ENCODE results near the gene LIMK2. TPM values are rescaled to one million over a fixed set of nuclear protein-coding genes. Genes with fewer than 3 reads are reported as not detected.

Gene LIMK2
- total RNA-seq, 1 experiment from 2014 or later: 24.2 TPM

GRCh38 chr22:31279327-31279669 is 67.2 kb downstream of the LIMK2 start:
- H3K36me3 ChIP-seq (replicated peaks; ENCODE audit: control insufficient read depth, insufficient read depth, low read length): peaks cover 12% of the 10 kb centered on the region
- no peak overlapping the region for H3K4me3 ChIP-seq (ENCODE audit: insufficient read depth, low read depth, low read length)
- no peak for DNase-seq
- H3K27me3 ChIP-seq (ENCODE audit: control insufficient read depth, insufficient read depth, low read length): no peaks in the 10 kb centered on the region

DNA sequence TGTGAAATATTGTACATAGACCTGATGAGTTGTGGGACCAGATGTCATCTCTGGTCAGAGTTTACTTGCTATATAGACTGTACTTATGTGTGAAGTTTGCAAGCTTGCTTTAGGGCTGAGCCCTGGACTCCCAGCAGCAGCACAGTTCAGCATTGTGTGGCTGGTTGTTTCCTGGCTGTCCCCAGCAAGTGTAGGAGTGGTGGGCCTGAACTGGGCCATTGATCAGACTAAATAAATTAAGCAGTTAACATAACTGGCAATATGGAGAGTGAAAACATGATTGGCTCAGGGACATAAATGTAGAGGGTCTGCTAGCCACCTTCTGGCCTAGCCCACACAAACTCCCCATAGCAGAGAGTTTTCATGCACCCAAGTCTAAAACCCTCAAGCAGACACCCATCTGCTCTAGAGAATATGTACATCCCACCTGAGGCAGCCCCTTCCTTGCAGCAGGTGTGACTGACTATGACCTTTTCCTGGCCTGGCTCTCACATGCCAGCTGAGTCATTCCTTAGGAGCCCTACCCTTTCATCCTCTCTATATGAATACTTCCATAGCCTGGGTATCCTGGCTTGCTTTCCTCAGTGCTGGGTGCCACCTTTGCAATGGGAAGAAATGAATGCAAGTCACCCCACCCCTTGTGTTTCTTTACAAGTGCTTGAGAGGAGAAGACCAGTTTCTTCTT is 67.9 kb downstream of the LIMK2 start:
- H3K27me3 ChIP-seq (ENCODE audit: control insufficient read depth, insufficient read depth, low read length): no peaks in the 10 kb centered on the region
- no peak overlapping the region for H3K4me3 ChIP-seq (ENCODE audit: insufficient read depth, low read depth, low read length)
- DNase-seq: no peak
- H3K36me3 ChIP-seq (replicated peaks; ENCODE audit: control insufficient read depth, insufficient read depth, low read length): peaks cover 8% of the 10 kb centered on the region

- Histone ChIP-seq H3K4me3 (ENCODE audit: insufficient read depth, low read depth, low read length) (no peak overlapping the region), H3K27me3 (ENCODE audit: control insufficient read depth, insufficient read depth, low read length) (no peaks in the 10 kb centered on the region), H3K36me3 (replicated peaks; ENCODE audit: control insufficient read depth, insufficient read depth, low read length) (peaks cover 3% of the 10 kb centered on the region)
- no peak for DNase-seq
These were observed 69.6 kb downstream of the LIMK2 start for GRCh38 chr22:31281733-31282132.

DNA sequence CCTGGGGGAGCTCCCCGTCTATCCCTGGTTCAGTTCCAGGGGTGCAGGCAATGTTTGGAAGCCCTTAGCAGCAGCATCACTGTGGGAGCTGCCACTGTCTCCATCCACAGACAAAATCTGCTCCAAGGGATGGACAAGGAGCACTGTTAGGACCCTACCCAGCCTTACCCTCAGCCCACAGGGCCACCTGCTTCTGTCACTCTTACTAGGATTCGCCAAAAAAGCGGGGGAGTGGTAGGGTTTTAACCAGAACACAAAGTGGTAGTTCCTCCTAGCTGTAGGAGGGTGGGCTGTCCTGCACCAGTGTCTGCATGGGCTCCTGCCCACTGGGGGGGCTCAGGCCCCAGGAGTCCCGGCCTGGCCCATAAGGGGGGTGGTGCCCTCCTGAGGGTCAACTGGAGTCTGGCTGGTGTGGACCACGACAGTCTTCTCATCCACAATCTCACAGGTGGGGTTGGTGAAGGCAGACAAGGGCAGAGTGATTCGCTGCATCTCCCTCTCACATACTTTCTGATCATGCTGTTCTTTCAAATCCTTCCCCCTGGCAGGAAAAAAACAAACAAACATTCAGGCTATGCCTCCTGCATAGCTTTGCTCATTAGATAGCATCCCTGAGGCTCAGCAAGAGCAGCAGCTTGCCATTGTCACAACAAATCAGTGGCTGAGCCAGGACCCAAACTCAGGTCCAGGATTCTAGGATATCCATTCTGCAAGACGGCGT is 70.8 kb downstream of the LIMK2 start:
- Histone ChIP-seq H3K4me3 (ENCODE audit: insufficient read depth, low read depth, low read length) (no peak overlapping the region), H3K27me3 (ENCODE audit: control insufficient read depth, insufficient read depth, low read length) (no peaks in the 10 kb centered on the region), H3K36me3 (replicated peaks; ENCODE audit: control insufficient read depth, insufficient read depth, low read length) (peaks cover 2% of the 10 kb centered on the region)
- DNase-seq: no peak

GRCh38 chr22:31284281-31285155 is 72.4 kb downstream of the LIMK2 start:
- H3K27me3 ChIP-seq (ENCODE audit: control insufficient read depth, insufficient read depth, low read length): peaks cover 7% of the 10 kb centered on the region
- no peaks in the 10 kb centered on the region; the same call in 1 of the 2 replicates for H3K36me3 ChIP-seq (replicated peaks; ENCODE audit: control insufficient read depth, insufficient read depth, low read length)
- H3K4me3 ChIP-seq (ENCODE audit: insufficient read depth, low read depth, low read length): no peak overlapping the region
- no peak for DNase-seq

DNA sequence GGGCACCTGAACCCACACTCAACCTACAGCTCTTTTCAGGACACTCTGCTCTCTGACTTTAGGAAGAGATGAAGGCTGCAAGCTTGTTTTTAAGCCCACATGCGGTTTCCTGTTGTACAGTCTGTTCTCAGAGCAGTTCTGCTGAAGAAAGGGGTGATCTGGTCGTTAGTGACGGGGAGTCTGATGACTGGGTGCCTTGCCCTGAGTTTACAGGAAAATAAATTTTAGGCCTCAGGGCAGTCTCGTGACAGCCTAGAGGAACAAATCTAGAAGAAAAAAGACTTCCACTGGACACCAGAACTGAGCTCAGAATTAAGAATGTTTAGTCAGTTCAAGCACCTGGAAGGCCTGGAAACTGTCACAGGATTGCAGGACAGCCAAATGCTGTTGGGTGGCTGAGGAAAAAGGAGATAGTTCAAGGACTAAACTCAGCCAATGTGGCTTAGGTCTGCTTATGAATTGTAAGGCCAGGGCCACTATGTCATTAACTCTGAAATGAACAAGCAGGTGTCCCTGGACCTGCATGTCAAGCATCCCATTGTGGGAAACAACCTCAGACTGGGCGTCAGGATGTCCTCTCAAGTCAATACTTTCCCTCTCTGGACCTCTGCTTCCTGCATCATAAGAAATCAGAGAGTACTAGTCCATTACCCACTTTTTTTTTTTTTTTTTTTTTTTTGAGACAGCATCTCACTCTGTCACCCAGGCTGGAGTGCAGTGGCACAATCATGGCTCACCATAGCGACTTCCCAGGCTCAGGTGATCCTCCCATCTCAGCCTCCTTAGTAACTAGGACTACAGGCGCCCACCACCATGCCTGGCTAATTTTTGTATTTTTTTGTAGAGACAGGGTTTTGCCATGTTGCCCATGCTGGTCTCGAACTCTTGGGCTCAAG is 74.5 kb downstream of the LIMK2 start:
- no peaks in the 10 kb centered on the region; the same call in 1 of the 2 replicates for H3K36me3 ChIP-seq (replicated peaks; ENCODE audit: control insufficient read depth, insufficient read depth, low read length)
- H3K4me3 ChIP-seq (ENCODE audit: insufficient read depth, low read depth, low read length): no peak overlapping the region
- peaks cover 21% of the 10 kb centered on the region for H3K27me3 ChIP-seq (ENCODE audit: control insufficient read depth, insufficient read depth, low read length)
- no peak for DNase-seq

DNA sequence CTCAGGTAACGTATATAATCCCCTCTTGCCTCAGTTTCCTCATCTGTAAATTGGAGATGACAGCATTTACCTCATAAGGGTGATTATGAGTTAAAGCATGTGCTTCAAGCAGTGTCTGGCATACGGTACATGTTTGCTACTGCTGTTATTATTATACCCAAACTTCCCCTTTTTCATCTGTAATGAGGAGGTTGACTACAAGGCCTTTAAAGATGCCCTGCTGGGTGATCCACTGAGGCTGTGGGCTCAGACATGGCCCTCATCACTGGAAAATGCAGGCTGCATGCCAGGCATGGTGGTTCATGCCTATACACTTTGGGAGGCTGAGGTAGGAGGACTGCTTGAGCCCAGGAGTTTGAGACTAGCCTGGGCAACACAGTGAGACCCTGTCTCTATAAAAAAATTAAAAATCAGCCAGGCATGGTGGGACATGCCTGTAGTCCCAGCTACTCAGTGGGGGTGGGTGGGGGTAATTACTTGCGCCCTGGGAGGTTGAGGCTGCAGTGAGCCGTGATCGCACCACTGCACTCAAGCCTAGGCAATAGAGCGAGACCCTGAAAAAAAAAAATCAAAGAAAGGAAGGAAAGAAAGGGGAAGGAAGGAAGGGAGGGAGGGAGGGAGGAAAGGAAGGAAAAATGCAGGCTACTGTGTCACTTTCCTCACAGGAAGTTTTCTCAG is 75.9 kb downstream of the LIMK2 start:
- Histone ChIP-seq H3K4me3 (ENCODE audit: insufficient read depth, low read depth, low read length) (no peak overlapping the region), H3K27me3 (ENCODE audit: control insufficient read depth, insufficient read depth, low read length) (peaks cover 25% of the 10 kb centered on the region), H3K36me3 (replicated peaks; ENCODE audit: control insufficient read depth, insufficient read depth, low read length) (no peaks in the 10 kb centered on the region)
- DNase-seq: no peak

- DNase-seq: no peak
- Histone ChIP-seq H3K36me3 (replicated peaks; ENCODE audit: control insufficient read depth, insufficient read depth, low read length) (no peaks in the 10 kb centered on the region), H3K27me3 (ENCODE audit: control insufficient read depth, insufficient read depth, low read length) (peaks cover 25% of the 10 kb centered on the region), H3K4me3 (ENCODE audit: insufficient read depth, low read depth, low read length) (no peak overlapping the region)
These were observed 76.6 kb downstream of the LIMK2 start for GRCh38 chr22:31288496-31289240.

GRCh38 chr22:31289344-31289743 is 77.2 kb downstream of the LIMK2 start:
- H3K36me3 ChIP-seq (replicated peaks; ENCODE audit: control insufficient read depth, insufficient read depth, low read length): no peaks in the 10 kb centered on the region
- no peak for DNase-seq

GRCh38 chr22:31290494-31291471 is 78.7 kb downstream of the LIMK2 start:
- DNase-seq: peak; percentile 98
- Histone ChIP-seq H3K27me3 (ENCODE audit: control insufficient read depth, insufficient read depth, low read length) (peaks cover 25% of the 10 kb centered on the region), H3K36me3 (replicated peaks; ENCODE audit: control insufficient read depth, insufficient read depth, low read length) (no peaks in the 10 kb centered on the region), H3K4me3 (ENCODE audit: insufficient read depth, low read depth, low read length) (peak overlapping the region; percentile 48)

More at GRCh38 chr22:31289344-31289743, 77.2 kb downstream of the LIMK2 start:
- H3K4me3 ChIP-seq (ENCODE audit: insufficient read depth, low read depth, low read length): no peak overlapping the region
- peaks cover 25% of the 10 kb centered on the region for H3K27me3 ChIP-seq (ENCODE audit: control insufficient read depth, insufficient read depth, low read length)

- Histone ChIP-seq H3K4me3 (ENCODE audit: insufficient read depth, low read depth, low read length) (peak overlapping the region; percentile 41), H3K27me3 (ENCODE audit: control insufficient read depth, insufficient read depth, low read length) (peaks cover 25% of the 10 kb centered on the region), H3K36me3 (replicated peaks; ENCODE audit: control insufficient read depth, insufficient read depth, low read length) (no peaks in the 10 kb centered on the region)
- DNase-seq: no peak
These were observed 79.6 kb downstream of the LIMK2 start for GRCh38 chr22:31291481-31292235.
